Measurements from ENCODE around the gene RALY.

DNA sequence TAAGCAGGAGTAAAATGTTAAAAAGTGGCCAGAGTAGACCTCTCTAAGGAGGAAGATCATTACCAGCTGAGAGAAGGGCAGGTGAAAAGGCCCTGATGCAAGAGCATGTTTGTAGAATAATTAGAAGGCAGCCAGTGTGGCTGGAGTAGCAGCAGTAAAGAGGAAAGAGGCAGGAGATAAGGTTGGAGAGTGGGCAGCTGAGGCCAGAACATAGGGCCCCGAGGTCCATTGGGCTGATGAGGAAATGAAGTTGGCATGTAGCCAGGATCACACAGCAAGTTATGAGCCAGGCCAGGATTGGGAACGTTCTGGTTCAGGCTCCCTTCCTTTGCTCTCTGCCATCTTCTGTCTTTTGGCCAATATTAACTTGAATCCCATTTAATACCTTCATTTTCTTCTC lies 51.6 kb downstream of the RALY start:
- TF ChIP-seq ESRRG (CRISPR knock-in tag; IDR thresholded peaks at IDR 0.05) (no peak), RARB (CRISPR knock-in tag; IDR thresholded peaks at IDR 0.05) (no peak), CSDC2 (CRISPR knock-in tag; IDR thresholded peaks at IDR 0.05) (no peak), OSR1 (CRISPR knock-in tag; IDR thresholded peaks at IDR 0.05) (no peak), ARNTL (CRISPR knock-in tag; IDR thresholded peaks at IDR 0.05; ENCODE audit: borderline replicate concordance, low read depth) (no peak), BACH2 (CRISPR knock-in tag; IDR thresholded peaks at IDR 0.05; ENCODE audit: borderline replicate concordance) (no peak), ZFP30 (CRISPR knock-in tag; IDR thresholded peaks at IDR 0.05) (no peak), ZFP3 (CRISPR knock-in tag; IDR thresholded peaks at IDR 0.05) (no peak), ZNF8 (CRISPR knock-in tag; IDR thresholded peaks at IDR 0.05) (no peak), ZC3H10 (CRISPR knock-in tag; IDR thresholded peaks at IDR 0.05) (no peak), SNAI2 (CRISPR knock-in tag; IDR thresholded peaks at IDR 0.05) (no peak)
- TF ChIP-seq, protein P1, sequence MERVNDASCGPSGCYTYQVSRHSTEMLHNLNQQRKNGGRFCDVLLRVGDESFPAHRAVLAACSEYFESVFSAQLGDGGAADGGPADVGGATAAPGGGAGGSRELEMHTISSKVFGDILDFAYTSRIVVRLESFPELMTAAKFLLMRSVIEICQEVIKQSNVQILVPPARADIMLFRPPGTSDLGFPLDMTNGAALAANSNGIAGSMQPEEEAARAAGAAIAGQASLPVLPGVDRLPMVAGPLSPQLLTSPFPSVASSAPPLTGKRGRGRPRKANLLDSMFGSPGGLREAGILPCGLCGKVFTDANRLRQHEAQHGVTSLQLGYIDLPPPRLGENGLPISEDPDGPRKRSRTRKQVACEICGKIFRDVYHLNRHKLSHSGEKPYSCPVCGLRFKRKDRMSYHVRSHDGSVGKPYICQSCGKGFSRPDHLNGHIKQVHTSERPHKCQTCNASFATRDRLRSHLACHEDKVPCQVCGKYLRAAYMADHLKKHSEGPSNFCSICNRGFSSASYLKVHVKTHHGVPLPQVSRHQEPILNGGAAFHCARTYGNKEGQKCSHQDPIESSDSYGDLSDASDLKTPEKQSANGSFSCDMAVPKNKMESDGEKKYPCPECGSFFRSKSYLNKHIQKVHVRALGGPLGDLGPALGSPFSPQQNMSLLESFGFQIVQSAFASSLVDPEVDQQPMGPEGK (CRISPR knock-in tag; IDR thresholded peaks at IDR 0.05; ENCODE audit: borderline replicate concordance), result no peak
- TF ChIP-seq, protein P2, sequence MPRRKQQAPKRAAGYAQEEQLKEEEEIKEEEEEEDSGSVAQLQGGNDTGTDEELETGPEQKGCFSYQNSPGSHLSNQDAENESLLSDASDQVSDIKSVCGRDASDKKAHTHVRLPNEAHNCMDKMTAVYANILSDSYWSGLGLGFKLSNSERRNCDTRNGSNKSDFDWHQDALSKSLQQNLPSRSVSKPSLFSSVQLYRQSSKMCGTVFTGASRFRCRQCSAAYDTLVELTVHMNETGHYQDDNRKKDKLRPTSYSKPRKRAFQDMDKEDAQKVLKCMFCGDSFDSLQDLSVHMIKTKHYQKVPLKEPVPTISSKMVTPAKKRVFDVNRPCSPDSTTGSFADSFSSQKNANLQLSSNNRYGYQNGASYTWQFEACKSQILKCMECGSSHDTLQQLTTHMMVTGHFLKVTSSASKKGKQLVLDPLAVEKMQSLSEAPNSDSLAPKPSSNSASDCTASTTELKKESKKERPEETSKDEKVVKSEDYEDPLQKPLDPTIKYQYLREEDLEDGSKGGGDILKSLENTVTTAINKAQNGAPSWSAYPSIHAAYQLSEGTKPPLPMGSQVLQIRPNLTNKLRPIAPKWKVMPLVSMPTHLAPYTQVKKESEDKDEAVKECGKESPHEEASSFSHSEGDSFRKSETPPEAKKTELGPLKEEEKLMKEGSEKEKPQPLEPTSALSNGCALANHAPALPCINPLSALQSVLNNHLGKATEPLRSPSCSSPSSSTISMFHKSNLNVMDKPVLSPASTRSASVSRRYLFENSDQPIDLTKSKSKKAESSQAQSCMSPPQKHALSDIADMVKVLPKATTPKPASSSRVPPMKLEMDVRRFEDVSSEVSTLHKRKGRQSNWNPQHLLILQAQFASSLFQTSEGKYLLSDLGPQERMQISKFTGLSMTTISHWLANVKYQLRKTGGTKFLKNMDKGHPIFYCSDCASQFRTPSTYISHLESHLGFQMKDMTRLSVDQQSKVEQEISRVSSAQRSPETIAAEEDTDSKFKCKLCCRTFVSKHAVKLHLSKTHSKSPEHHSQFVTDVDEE (CRISPR knock-in tag; IDR thresholded peaks at IDR 0.05), result no peak
- TF ChIP-seq, protein P3, sequence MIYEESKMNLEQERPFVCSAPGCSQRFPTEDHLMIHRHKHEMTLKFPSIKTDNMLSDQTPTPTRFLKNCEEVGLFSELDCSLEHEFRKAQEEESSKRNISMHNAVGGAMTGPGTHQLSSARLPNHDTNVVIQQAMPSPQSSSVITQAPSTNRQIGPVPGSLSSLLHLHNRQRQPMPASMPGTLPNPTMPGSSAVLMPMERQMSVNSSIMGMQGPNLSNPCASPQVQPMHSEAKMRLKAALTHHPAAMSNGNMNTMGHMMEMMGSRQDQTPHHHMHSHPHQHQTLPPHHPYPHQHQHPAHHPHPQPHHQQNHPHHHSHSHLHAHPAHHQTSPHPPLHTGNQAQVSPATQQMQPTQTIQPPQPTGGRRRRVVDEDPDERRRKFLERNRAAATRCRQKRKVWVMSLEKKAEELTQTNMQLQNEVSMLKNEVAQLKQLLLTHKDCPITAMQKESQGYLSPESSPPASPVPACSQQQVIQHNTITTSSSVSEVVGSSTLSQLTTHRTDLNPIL (CRISPR knock-in tag; IDR thresholded peaks at IDR 0.05; ENCODE audit: low read depth), result no peak
